ENCODE data around the gene CLEC12A. TPM values are rescaled to one million over a fixed set of nuclear protein-coding genes. Genes with fewer than 3 reads are reported as not detected.

CLEC12A gene
- total RNA-seq, 4 donors from 2014 or later: 0.66 to 1.1 TPM; not detected in 2

GRCh38 chr12:9931245-9931644 is 40.0 kb upstream of the CLEC12A start:
- no peak for ATAC-seq

GRCh38 chr12:9932270-9932669 is 38.9 kb upstream of the CLEC12A start, which contains the start of gene CLEC2A:
Gene CLEC2A, minus strand, starts transcription at chr12:9932370. Its CDS starts 41 bp downstream, at chr12:9932329.
- H3K9me3 ChIP-seq: no peaks in the 10 kb centered on the region
- no peaks in the 10 kb centered on the region for H3K4me1 ChIP-seq
- 82 to 83% methylated on average over 5 to 6 of the region's 6 CpGs for WGBS, 2 donors (ENCODE audit: low coverage in 1 of 2)
- H3K27ac ChIP-seq: no peak within 1 kb of the TSS
- TF ChIP-seq CTCF (IDR thresholded peaks at IDR 0.05) (no peak), POLR2AphosphoS5 (IDR thresholded peaks at IDR 0.05) (no peak), EP300 (IDR thresholded peaks at IDR 0.05) (no peak)
- H3K36me3 ChIP-seq: no peaks in the 10 kb centered on the region
- no peak within 1 kb of the TSS for H3K4me3 ChIP-seq
- H3K27me3 ChIP-seq: no peaks in the 10 kb centered on the region
- ATAC-seq: no peak

More at GRCh38 chr12:9931245-9931644, 40.0 kb upstream of the CLEC12A start:
- no peak overlapping the region for H3K27ac ChIP-seq
- H3K4me3 ChIP-seq: no peak overlapping the region
- no peaks in the 10 kb centered on the region for H3K36me3 ChIP-seq
- no peaks in the 10 kb centered on the region for H3K27me3 ChIP-seq
- 70 to 87% methylated on average over 3 of the region's 3 CpGs for WGBS, 2 donors (ENCODE audit: low coverage in 1 of 2)
- H3K9me3 ChIP-seq: no peaks in the 10 kb centered on the region
- H3K4me1 ChIP-seq: no peaks in the 10 kb centered on the region
- TF ChIP-seq EP300 (IDR thresholded peaks at IDR 0.05) (no peak), POLR2A (IDR thresholded peaks at IDR 0.05) (no peak), CTCF (IDR thresholded peaks at IDR 0.05) (no peak), POLR2AphosphoS5 (IDR thresholded peaks at IDR 0.05) (no peak)

GRCh38 chr12:9933958-9934357 is 37.3 kb upstream of the CLEC12A start:
- TF ChIP-seq POLR2AphosphoS5 (IDR thresholded peaks at IDR 0.05): no peak
- TF ChIP-seq EP300 (IDR thresholded peaks at IDR 0.05): no peak
- TF ChIP-seq POLR2A (IDR thresholded peaks at IDR 0.05): no peak
- TF ChIP-seq CTCF (IDR thresholded peaks at IDR 0.05): no peak
- H3K9me3 ChIP-seq: no peaks in the 10 kb centered on the region
- ATAC-seq: no peak
- WGBS, 2 donors (ENCODE audit: low coverage in 1 of 2): 57 to 84% methylated on average over 2 of the region's 2 CpGs
- no peak overlapping the region for H3K27ac ChIP-seq
- H3K27me3 ChIP-seq: no peaks in the 10 kb centered on the region
- H3K4me3 ChIP-seq: no peak overlapping the region
- no peaks in the 10 kb centered on the region for H3K36me3 ChIP-seq
- H3K4me1 ChIP-seq: no peaks in the 10 kb centered on the region

- no peaks in the 10 kb centered on the region for H3K36me3 ChIP-seq
- 77 to 90% methylated on average over 2 of the region's 2 CpGs for WGBS, 2 donors (ENCODE audit: low coverage in 1 of 2)
- H3K27me3 ChIP-seq: no peaks in the 10 kb centered on the region
- H3K27ac ChIP-seq: no peak overlapping the region
- TF ChIP-seq CTCF (IDR thresholded peaks at IDR 0.05): no peak
- TF ChIP-seq EP300 (IDR thresholded peaks at IDR 0.05): no peak
- TF ChIP-seq POLR2AphosphoS5 (IDR thresholded peaks at IDR 0.05): no peak
- no peak for TF ChIP-seq POLR2A (IDR thresholded peaks at IDR 0.05)
- H3K4me3 ChIP-seq: no peak overlapping the region
- ATAC-seq: no peak
- no peaks in the 10 kb centered on the region for H3K9me3 ChIP-seq
- H3K4me1 ChIP-seq: no peaks in the 10 kb centered on the region
Measured at GRCh38 chr12:9935026-9935425, 36.2 kb upstream of the CLEC12A start.

- Histone ChIP-seq H3K4me3 (no peak overlapping the region), H3K4me1 (no peaks in the 10 kb centered on the region), H3K36me3 (no peaks in the 10 kb centered on the region), H3K27me3 (peaks cover 5% of the 10 kb centered on the region), H3K9me3 (no peaks in the 10 kb centered on the region), H3K27ac (no peak overlapping the region)
- WGBS, 2 donors (ENCODE audit: low coverage in 1 of 2): 73 to 76% methylated on average over 10 of the region's 10 CpGs
- no peak for TF ChIP-seq POLR2A (IDR thresholded peaks at IDR 0.05)
- TF ChIP-seq EP300 (IDR thresholded peaks at IDR 0.05): no peak
- no peak for ATAC-seq
Measured at GRCh38 chr12:9936591-9936990, 34.6 kb upstream of the CLEC12A start.

Measured in gastroesophageal sphincter (tissue), 4 donors.